ENCODE results near the gene FAM3B.

DNA sequence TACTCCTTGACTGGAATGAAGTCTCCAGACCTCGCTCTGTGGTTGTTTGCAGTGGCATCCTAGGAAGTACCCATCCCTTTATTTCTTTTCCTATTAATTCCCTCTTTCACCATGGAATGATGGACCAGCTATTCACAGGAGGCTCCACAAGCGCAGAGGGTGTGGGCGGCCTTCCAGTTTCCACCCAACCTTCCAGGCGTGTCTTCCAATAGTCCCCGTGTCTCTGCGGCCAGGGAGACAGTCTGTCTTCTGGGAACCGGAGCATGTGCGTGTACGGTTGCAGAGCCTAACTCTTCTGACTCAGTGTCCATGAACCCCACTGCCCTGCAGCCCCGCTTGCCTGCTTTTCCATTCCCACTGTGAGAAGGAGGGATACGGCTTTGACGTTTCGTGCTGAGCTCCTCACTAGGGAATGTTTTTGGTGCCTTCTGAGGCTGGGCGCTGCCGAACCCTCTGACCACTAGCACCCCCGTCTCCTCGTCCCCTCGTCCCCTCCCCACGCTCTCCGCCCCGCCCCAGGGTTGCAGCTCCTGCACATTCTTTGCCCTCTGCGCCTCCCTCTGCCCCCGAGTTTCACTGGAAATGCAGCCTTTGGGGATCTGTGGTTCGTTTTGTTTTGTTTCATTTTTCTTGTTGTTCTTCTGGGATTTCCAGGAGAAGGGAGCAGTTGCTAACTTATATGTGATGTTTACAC lies 26.3 kb upstream of the FAM3B start:
- no peak for TF ChIP-seq EGR1 (IDR thresholded peaks at IDR 0.05)
- TF ChIP-seq RAD21 (IDR thresholded peaks at IDR 0.05; ENCODE audit: low read depth), result no peak
- TF ChIP-seq, protein P1, sequence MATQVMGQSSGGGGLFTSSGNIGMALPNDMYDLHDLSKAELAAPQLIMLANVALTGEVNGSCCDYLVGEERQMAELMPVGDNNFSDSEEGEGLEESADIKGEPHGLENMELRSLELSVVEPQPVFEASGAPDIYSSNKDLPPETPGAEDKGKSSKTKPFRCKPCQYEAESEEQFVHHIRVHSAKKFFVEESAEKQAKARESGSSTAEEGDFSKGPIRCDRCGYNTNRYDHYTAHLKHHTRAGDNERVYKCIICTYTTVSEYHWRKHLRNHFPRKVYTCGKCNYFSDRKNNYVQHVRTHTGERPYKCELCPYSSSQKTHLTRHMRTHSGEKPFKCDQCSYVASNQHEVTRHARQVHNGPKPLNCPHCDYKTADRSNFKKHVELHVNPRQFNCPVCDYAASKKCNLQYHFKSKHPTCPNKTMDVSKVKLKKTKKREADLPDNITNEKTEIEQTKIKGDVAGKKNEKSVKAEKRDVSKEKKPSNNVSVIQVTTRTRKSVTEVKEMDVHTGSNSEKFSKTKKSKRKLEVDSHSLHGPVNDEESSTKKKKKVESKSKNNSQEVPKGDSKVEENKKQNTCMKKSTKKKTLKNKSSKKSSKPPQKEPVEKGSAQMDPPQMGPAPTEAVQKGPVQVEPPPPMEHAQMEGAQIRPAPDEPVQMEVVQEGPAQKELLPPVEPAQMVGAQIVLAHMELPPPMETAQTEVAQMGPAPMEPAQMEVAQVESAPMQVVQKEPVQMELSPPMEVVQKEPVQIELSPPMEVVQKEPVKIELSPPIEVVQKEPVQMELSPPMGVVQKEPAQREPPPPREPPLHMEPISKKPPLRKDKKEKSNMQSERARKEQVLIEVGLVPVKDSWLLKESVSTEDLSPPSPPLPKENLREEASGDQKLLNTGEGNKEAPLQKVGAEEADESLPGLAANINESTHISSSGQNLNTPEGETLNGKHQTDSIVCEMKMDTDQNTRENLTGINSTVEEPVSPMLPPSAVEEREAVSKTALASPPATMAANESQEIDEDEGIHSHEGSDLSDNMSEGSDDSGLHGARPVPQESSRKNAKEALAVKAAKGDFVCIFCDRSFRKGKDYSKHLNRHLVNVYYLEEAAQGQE (IDR thresholded peaks at IDR 0.05; ENCODE audit: low read depth), result no peak
- no peak for TF ChIP-seq TAF1 (IDR thresholded peaks at IDR 0.05; ENCODE audit: low read depth)
- TF ChIP-seq CEBPB (IDR thresholded peaks at IDR 0.05), result no peak
- TF ChIP-seq YY1 (IDR thresholded peaks at IDR 0.05; ENCODE audit: low read depth), result no peak
- TF ChIP-seq TEAD4 (IDR thresholded peaks at IDR 0.05), result no peak
- TF ChIP-seq, protein P2, sequence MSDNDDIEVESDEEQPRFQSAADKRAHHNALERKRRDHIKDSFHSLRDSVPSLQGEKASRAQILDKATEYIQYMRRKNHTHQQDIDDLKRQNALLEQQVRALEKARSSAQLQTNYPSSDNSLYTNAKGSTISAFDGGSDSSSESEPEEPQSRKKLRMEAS (IDR thresholded peaks at IDR 0.05), result no peak
- TF ChIP-seq, protein P3, sequence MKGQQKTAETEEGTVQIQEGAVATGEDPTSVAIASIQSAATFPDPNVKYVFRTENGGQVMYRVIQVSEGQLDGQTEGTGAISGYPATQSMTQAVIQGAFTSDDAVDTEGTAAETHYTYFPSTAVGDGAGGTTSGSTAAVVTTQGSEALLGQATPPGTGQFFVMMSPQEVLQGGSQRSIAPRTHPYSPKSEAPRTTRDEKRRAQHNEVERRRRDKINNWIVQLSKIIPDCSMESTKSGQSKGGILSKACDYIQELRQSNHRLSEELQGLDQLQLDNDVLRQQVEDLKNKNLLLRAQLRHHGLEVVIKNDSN (IDR thresholded peaks at IDR 0.05), result no peak
- no peak for TF ChIP-seq ZBTB7A (IDR thresholded peaks at IDR 0.05; ENCODE audit: low read depth)
- TF ChIP-seq EP300 (IDR thresholded peaks at IDR 0.05; ENCODE audit: borderline replicate concordance), result no peak
- TF ChIP-seq FOXM1 (IDR thresholded peaks at IDR 0.05; ENCODE audit: borderline replicate concordance, low read depth), result no peak
- no peak for TF ChIP-seq TCF12 (IDR thresholded peaks at IDR 0.05; ENCODE audit: low read depth)
- no peak for TF ChIP-seq NFIC (IDR thresholded peaks at IDR 0.05)
